COR-L47 (cell line): Measurements from ENCODE around the gene AK1.

ENCODE experiments used
- DNase-seq: peaks from one replicate; lab custom pipeline; 2025; lab: John Stamatoyannopoulos, UW

AK1 gene

DNA sequence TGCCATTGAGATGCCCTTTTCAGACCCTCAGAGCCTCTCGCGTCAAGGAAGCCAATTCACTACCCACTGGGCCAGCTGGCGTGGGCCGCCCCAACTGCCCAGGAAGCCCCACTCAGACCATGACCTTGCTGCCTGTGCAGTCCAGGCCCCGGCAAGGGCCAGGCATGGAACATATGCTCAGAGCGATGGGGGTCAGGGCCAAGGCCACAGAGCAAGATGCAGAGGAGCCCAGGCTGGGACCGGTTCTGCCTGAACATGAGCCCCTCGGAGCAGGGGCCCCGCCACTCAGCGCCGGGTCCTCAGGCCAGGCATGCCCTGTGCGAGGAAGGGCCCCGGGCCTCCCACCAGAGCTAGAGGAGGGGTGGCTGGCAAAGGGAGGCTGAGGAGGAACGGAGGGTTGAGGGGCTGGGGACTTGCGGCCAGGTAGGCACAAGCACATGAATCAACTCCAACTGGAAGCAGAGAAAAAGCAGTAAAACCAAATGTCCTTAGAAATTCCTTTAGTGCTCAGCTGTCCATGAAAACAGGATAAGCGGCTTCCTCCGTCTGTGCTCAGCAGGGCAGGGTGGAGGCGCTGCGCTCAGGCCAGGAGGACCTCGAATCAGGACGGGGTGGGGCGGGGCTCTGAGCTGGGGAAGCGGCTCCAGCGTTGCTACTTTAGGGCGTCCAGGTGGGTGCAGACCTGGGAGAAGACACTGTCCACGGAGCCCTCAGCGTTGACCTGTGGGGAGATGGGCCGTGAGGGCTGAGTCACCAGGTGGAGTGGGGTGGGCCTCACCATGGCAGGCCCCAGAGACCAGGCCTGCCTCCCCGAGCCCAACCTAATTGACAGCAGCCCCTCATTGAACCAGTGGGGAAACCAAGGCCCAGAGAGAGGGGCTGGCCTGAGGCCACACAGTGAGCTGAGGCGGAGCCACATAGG lies 9.9 kb downstream of the AK1 start:
- no peak for DNase-seq

DNA sequence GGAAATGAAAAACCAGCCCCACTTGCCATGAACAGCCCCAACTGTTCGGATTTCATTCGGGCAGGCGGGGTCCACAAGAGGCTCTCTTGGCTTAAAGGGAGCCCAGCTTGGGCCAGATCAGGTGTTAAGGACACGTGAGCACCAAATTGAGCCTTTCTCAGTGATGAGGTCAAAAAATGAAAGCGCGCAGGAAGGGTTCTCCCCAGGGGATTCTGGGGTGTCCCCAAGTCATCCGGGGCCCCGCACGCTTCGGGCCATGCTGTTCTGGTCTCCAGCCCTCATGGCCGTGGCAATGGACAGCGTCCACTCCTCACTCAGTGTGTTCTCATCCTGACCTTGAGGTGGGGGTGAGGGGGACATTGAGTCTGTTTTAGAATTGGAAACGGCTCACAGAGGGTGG lies 10.9 kb downstream of the AK1 start:
- no peak for DNase-seq

- DNase-seq: no peak
These were observed 11.6 kb downstream of the AK1 start for GRCh38 chr9:127865645-127866464.

- DNase-seq: no peak
These were observed 14.3 kb downstream of the AK1 start for GRCh38 chr9:127863191-127863621.

DNA sequence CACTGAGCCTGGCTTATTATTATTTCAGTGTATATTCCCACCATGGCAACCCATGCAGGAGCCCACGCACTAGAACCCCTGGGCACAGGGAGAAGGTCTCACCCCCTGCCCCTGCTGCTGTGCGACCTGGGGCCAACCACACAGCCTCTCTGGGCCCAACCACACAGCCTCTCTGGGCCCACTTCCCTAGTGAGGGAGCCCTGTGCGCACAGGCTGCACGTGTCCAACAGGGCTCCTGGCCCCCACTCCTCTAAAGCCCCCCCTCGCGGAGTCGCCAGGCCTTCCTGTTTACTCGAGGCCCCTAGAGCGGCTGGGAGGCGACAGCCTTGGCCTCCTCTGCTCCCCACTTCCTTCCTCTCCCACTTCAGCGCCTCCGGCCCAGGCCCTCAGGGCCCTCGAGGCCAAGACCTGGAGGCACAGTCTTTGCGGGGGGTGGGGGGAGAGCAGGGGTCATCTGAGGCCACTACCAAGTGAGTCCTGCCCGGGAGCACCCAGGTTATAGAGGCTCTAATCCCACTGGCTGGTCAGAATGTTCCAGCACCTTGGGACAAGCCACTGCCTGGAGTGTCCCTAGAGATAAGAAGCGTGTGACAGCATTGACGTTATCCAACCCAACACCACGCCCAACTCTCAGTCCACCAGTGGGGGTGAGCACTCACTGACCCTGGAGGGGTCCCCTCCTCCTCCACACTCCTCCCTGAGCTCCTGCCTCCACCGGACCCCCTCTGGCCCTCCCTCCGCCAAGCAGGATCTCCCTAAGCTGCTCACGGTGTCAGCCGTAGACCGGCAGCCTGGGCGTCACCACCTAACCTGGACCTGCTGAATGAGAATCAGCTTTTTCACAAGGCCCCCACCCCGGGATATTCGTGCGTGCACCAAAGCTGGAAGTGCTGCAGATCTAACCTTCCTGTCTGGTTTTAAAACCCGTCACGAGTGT lies 15.1 kb downstream of the AK1 start:
- DNase-seq: no peak

GRCh38 chr9:127860779-127861178 lies 16.7 kb downstream of the AK1 start:
- no peak for DNase-seq

DNA sequence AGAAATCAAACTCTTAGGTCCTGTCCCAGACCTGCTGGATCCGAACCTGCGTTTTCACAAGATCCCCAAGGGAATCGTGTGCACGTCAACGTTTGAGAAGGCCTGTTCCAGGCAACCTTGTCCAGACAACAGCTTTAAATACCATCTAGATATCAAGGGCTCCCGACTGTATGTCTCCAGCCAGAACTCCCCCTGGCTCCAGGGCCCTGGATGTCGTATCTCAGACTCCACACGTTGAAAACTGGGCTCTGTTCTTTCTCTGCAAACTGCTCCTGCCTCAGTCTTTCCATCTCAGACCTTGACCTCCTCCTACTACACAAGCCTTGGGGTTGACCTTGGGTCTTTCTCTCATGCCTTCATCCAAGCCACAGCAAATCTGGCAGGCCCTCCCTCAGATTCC lies 17.2 kb downstream of the AK1 start:
- DNase-seq: no peak

- peak; percentile 28 for DNase-seq
These were observed 19.4 kb downstream of the AK1 start for GRCh38 chr9:127858041-127858512.

DNA sequence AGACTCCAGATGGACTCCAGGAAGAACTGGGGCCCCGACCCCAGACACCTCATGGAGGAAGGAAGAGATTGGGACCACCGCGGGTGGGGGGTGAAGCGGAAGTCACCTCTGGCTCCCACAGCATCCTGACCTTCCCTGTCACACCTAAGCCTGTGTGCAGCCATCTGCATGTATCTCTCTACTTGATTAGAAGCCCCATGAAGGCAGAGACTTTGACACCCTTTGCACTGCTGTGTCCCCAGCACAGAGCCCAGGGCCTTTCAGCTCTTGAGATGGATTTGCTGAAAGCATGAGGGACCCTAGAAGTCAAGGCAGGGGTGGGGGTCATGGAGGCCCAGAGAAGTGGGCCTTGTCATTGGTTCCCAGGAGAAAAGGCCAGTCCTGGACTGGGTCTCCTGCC lies 20.2 kb downstream of the AK1 start:
- DNase-seq: no peak

GRCh38 chr9:127856729-127857116 lies 20.8 kb downstream of the AK1 start:
- no peak for DNase-seq

DNA sequence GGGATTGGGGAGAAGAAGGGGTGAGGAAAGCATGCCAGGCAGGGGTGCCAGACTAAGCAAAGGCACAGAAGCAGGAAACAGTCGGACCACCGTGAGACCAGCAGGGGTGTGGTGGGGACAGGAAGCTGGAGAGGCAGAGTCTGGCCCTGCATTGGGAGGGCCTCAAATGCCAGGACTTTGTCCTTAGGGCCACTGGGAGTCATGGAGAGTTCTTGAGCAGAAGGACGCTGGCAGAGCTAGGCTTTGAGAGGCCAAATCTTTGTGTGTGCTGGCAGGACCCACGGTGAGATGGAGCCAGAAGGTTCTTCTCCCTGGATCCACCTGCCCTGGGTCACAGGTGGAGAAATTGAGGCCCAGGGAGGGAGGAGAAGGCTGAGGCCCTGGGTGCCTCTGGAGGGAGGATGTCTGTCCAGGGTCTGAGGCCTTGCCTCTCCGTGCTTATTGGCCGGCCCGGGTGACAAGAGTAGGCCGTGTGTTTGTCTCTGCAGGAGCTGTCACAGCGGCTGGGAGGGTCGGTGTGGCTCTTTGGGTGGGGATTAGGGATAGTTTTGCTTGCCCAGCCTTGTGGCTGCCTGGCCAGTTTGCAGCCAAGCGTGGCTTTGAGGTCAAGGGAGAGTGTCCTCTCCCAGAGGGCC lies 21.3 kb downstream of the AK1 start:
- no peak for DNase-seq

DNA sequence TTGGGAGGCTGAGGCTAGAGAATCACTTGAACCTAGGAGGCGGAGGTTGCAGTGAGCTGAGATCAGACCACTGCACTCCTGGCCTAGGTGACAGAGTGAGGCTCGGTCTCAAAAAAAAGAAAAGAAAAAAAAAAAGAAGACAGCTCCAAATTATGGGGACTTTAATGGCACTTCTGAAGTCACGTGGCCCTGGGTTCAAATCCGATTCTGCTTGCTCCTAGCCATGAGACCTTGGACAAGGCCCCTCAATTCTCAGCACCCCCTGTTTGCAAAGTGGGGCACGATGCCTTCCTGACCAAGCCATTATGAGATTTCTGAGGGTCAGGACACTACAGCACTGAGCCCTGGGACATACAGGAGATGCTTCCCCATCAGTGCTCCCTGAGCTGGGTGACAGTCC lies 22.0 kb downstream of the AK1 start:
- DNase-seq: no peak

DNA sequence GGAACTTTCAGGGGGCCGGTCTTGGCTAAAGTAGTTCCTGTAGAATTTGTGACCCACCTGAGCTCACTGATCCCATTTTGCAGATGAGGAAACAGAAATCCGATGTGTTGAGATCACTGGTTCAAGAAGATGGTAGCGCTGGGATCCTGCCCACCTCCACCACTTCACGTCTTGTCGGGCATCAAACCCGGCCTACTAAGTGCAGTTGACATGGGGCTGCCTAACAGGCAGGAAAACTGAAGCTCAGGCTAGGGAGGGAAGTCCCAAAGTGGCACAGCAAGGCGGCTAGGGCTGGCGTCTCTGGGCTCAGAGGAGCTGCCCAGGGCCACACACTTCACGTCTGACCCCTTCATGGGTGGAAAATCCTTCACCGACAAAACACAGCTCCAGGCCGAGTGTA lies 22.5 kb downstream of the AK1 start:
- DNase-seq: no peak

GRCh38 chr9:127854184-127854806 lies 23.2 kb downstream of the AK1 start, which contains the start of gene ENG:
ENG (minus strand) TSS chr9:127854658; CDS start chr9:127854355, 303 bp downstream.
- DNase-seq: no peak

GRCh38 chr9:127853312-127854183 lies 23.9 kb downstream of the AK1 start:
- DNase-seq: no peak

DNA sequence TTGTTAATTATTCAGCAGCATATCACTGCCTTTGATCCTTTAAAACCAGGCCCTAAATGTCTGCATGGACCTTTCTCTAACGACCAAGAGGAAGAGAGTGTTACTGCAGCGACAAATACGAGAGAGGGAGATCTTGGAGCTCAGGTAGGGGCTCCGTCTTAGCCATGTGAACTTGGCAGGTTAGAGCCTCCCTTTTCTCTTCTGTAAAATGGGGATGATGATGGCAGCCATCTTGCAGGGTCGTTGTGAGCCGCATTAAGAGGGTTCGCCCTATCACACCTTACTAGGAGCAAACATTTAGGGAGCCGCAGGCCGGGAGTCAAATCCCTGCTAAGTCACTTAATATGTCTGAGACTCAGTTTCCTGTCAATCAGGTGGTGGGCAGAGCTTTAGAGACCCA lies 24.6 kb downstream of the AK1 start:
- no peak for DNase-seq

- no peak for DNase-seq
These were observed 27.1 kb downstream of the AK1 start for GRCh38 chr9:127850286-127850830.

- DNase-seq: no peak
These were observed 28.5 kb downstream of the AK1 start for GRCh38 chr9:127848756-127849504.
